GM23338 (cell line): ENCODE data around the gene PAGE2B. TPM values are rescaled to one million over a fixed set of nuclear protein-coding genes. Genes with fewer than 3 reads are reported as not detected.

Experiments used
- ATAC-seq: fragments of 200-7000 bp; cut with Tn5 transposase; 3 replicates; pipeline ENCODE4 v1.9.1; 2020
- DNase-seq: peaks from one replicate; pipeline ENCODE4 v3.0.0-alpha.2; 2015; ENCODE audit warnings: low spot score
- H2AFZ ChIP-seq: fragments of 200-600 bp; sonication (generic); 2 replicates; pipeline ENCODE4 v1.8.0; 2016; ENCODE audit warnings: antibody characterized with exemption, mild to moderate bottlenecking, moderate library complexity
- H3F3A ChIP-seq: fragments of 200-600 bp; sonication (generic); replicated peaks from 2 replicates; pipeline ENCODE4 v1.8.0; 2017; ENCODE audit warnings: antibody characterized with exemption, mixed run types, low read depth
- H3K27ac ChIP-seq: fragments of 200-600 bp; sonication (generic); 2 replicates; pipeline ENCODE4 v1.6.1; 2016; ENCODE audit warnings: low read depth
- H3K27me3 ChIP-seq: fragments of 200-600 bp; sonication (generic); 2 replicates; pipeline ENCODE4 v1.8.0; 2016; ENCODE audit warnings: mild to moderate bottlenecking, mixed run types, moderate library complexity; ENCODE audit not compliant: insufficient read depth
- H3K36me3 ChIP-seq: fragments of 200-600 bp; sonication (generic); 2 replicates; pipeline ENCODE4 v1.8.0; 2016; ENCODE audit warnings: mild to moderate bottlenecking; ENCODE audit not compliant: insufficient read depth
- H3K4me1 ChIP-seq: fragments of 200-600 bp; sonication (generic); 2 replicates; pipeline ENCODE4 v1.8.0; 2016; ENCODE audit warnings: mild to moderate bottlenecking, moderate library complexity; ENCODE audit not compliant: insufficient read depth
- H3K4me2 ChIP-seq: fragments of 200-600 bp; sonication (generic); 2 replicates; pipeline ENCODE4 v1.7.1; 2017; ENCODE audit warnings: mixed run types
- H3K4me3 ChIP-seq: fragments of 200-600 bp; sonication (generic); 2 replicates; pipeline ENCODE4 v1.6.1; 2016; ENCODE audit warnings: mixed run types
- H3K79me2 ChIP-seq: fragments of 200-600 bp; sonication (generic); replicated peaks from 2 replicates; pipeline ENCODE4 v1.8.0; 2017; ENCODE audit warnings: mild to moderate bottlenecking; ENCODE audit not compliant: insufficient read depth
- H3K9me2 ChIP-seq: fragments of 200-600 bp; sonication (generic); 2 replicates; pipeline ENCODE4 v1.8.0; 2017; ENCODE audit not compliant: insufficient read depth
- H4K20me1 ChIP-seq: fragments of 200-600 bp; sonication (generic); replicated peaks from 2 replicates; pipeline ENCODE4 v1.8.0; 2017; ENCODE audit warnings: mild to moderate bottlenecking; ENCODE audit not compliant: insufficient read depth
- H3K27ac Mint-ChIP-seq: 2 replicates; pipeline ENCODE4 v1.8.0; 2020; ENCODE audit warnings: inconsistent platforms, mild to moderate bottlenecking, moderate library complexity, mixed read lengths
- H3K27me3 Mint-ChIP-seq: 3 replicates; pipeline ENCODE4 v1.8.0; 2022; ENCODE audit warnings: low read depth, mild to moderate bottlenecking, moderate library complexity, mixed read lengths, inconsistent platforms; ENCODE audit not compliant: insufficient read depth, poor library complexity
- H3K36me3 Mint-ChIP-seq: 3 replicates; pipeline ENCODE4 v1.8.0; 2021; ENCODE audit warnings: low read depth, mild to moderate bottlenecking, inconsistent platforms, moderate library complexity, mixed read lengths
- H3K4me1 Mint-ChIP-seq: 3 replicates; pipeline ENCODE4 v1.8.0; 2020; ENCODE audit warnings: mild to moderate bottlenecking, inconsistent platforms, mixed read lengths
- H3K4me3 Mint-ChIP-seq: 3 replicates; pipeline ENCODE4 v1.8.0; 2021; ENCODE audit warnings: moderate library complexity, mild to moderate bottlenecking, inconsistent platforms, mixed read lengths
- H3K9me3 Mint-ChIP-seq: 3 replicates; pipeline ENCODE4 v1.8.0; 2020; ENCODE audit warnings: moderate library complexity, mild to moderate bottlenecking, inconsistent platforms, mixed read lengths
- CREB1 ChIP-seq: fragments of 250-450 bp; sonication (Bioruptor Pico); IDR thresholded peaks from 2 replicates; pipeline ENCODE4 v1.5.0; 2020; ENCODE audit warnings: low read depth, mild to moderate bottlenecking, moderate library complexity
- ETS1 ChIP-seq: IDR thresholded peaks from 2 replicates; pipeline ENCODE4 v1.6.1; 2016; ENCODE audit warnings: antibody characterized with exemption
- JUNB ChIP-seq: IDR thresholded peaks from one replicate; pipeline ENCODE4 v1.6.1; 2016; ENCODE audit warnings: antibody characterized with exemption; ENCODE audit not compliant: unreplicated experiment
- POLR2AphosphoS5 ChIP-seq: IDR thresholded peaks from 2 replicates; pipeline ENCODE4 v1.6.1; 2016; ENCODE audit warnings: antibody characterized with exemption, low read depth
- REST ChIP-seq: IDR thresholded peaks from one replicate; pipeline ENCODE4 v1.6.1; 2018; ENCODE audit warnings: antibody characterized with exemption; ENCODE audit not compliant: unreplicated experiment
- ZNF462 ChIP-seq: fragments of 250-450 bp; sonication (Bioruptor Pico); IDR thresholded peaks from 2 replicates; pipeline ENCODE4 v1.5.0; 2020; ENCODE audit warnings: mild to moderate bottlenecking, moderate library complexity
- polyA plus RNA-seq: library from polyadenylated mRNA; unstranded; fragments of >200 nt; fragmentation: Nextera tagmentation; extraction: Ambion mirVana; gene quantifications from 2 replicates; pipeline ENCODE4 v1.2.1, GENCODE V29; 2016
- total RNA-seq: library from RNA; depleted of rRNA; stranded (reverse); fragments of >200 nt; shearing (Covaris generic); gene quantifications from 2 replicates; pipeline ENCODE4 v1.2.3, GENCODE V29; 2014

PAGE2B gene
- total and polyA plus RNA-seq, 2 experiments from 2014 or later, result not detected

GRCh38 chrX:55029291-55029690, 45.5 kb upstream of the PAGE2B start:
- Mint-ChIP-seq H3K27me3 (no peaks in the 10 kb centered on the region), H3K27ac (no peak overlapping the region), H3K9me3 (no peaks in the 10 kb centered on the region), H3K4me3 (no peak overlapping the region), H3K4me1 (peaks cover 17% of the 10 kb centered on the region), H3K36me3 (no peaks in the 10 kb centered on the region)
- Histone ChIP-seq H3K36me3 (no peaks in the 10 kb centered on the region), H3K79me2 (no peaks in the 10 kb centered on the region), H4K20me1 (no peaks in the 10 kb centered on the region), H3K4me1 (peaks cover 9% of the 10 kb centered on the region; the same call in 1 of the 2 replicates), H3K27me3 (no peaks in the 10 kb centered on the region), H3F3A (no peaks in the 10 kb centered on the region), H3K9me2 (no peaks in the 10 kb centered on the region), H2AFZ (no peak overlapping the region), H3K4me3 (no peak overlapping the region), H3K27ac (no peak overlapping the region), H3K4me2 (0 out of 2 replicates have a peak overlapping the region, but pooled peaks have one; percentile 32)
- ATAC-seq (no peak), DNase-seq (no peak)
- TF ChIP-seq ZNF462 (CRISPR knock-in tag), result no peak
- TF ChIP-seq CREB1 (CRISPR knock-in tag), result no peak
- TF ChIP-seq POLR2AphosphoS5, result no peak
- TF ChIP-seq REST, result no peak
- TF ChIP-seq ETS1, result no peak
- TF ChIP-seq JUNB, result no peak
